Spleen (tissue), 11 donors: ENCODE measurements around the gene DNAJC7. TPM values are rescaled to one million over a fixed set of nuclear protein-coding genes. Genes with fewer than 3 reads are reported as not detected.

Source experiments
- DNase-seq: peaks from one replicate; pipeline ENCODE4 v3.0.0-alpha.2; 2020
- H3K27ac ChIP-seq, 8 donors: fragments of 200-600 bp; sonication (generic) in 7 of 8; 1 replicate in 4 of 8; 2 replicates in 4 of 8; pipeline versions ENCODE4 v1.5.0 to v1.8.0; 2016 to 2021; ENCODE audit warnings: inconsistent platforms in 4 of 8, mild to moderate bottlenecking in 4 of 8, moderate library complexity in 1 of 8
- H3K27me3 ChIP-seq, 7 donors: fragments of 200-600 bp; sonication (generic) in 6 of 7; replicated peaks in 1 of 7; 1 replicate in 4 of 7; 2 replicates in 3 of 7; pipeline versions ENCODE4 v1.5.0 to v1.8.0; 2016 to 2021; ENCODE audit warnings: inconsistent platforms in 3 of 7, mild to moderate bottlenecking in 1 of 7
- H3K36me3 ChIP-seq, 6 donors: fragments of 200-600 bp; sonication (generic) in 5 of 6; 1 replicate in 4 of 6; 2 replicates in 2 of 6; pipeline versions ENCODE4 v1.5.0 to v1.8.0; 2016 to 2021; ENCODE audit warnings: inconsistent platforms in 2 of 6
- H3K4me1 ChIP-seq, 6 donors: fragments of 200-600 bp; sonication (generic) in 5 of 6; 1 replicate in 3 of 6; 2 replicates in 3 of 6; pipeline versions ENCODE4 v1.5.0 to v1.8.0; 2016 to 2021; ENCODE audit warnings: inconsistent platforms in 3 of 6
- H3K4me3 ChIP-seq, 8 donors: fragments of 200-600 bp; sonication (generic) in 7 of 8; 1 replicate in 4 of 8; 2 replicates in 4 of 8; pipeline versions ENCODE4 v1.5.0 to v1.8.0; 2016 to 2021; ENCODE audit warnings: inconsistent platforms in 4 of 8, mild to moderate bottlenecking in 4 of 8, moderate library complexity in 2 of 8
- H3K9me3 ChIP-seq, 8 donors: fragments of 200-600 bp; sonication (generic) in 7 of 8; 1 replicate in 4 of 8; 2 replicates in 4 of 8; pipeline versions ENCODE4 v1.5.0 to v1.8.0; 2016 to 2021; ENCODE audit warnings: inconsistent platforms in 4 of 8
- CTCF ChIP-seq, 11 experiments: fragments of 200-600 bp in 7 of 11; fragments of 450-650 bp in 4 of 11; sonication (generic) in 4 of 11; IDR thresholded peaks in 8 of 11; conservative IDR thresholded peaks in 3 of 11; 1 replicate in 7 of 11; 2 replicates in 4 of 11; pipeline versions ENCODE4 v1.4.0 to v1.8.0; 2016 to 2021; ENCODE audit warnings: antibody characterized with exemption in 11 of 11, inconsistent platforms in 4 of 11, mild to moderate bottlenecking in 1 of 11
- POLR2A ChIP-seq, 3 donors: fragments of 450-650 bp; IDR thresholded peaks; one replicate each; pipeline ENCODE4 v1.5.1; 2017; ENCODE audit warnings: antibody characterized with exemption in 3 of 3, mild to moderate bottlenecking in 1 of 3
- POLR2AphosphoS5 ChIP-seq, 3 donors: sonication (generic); formaldehyde crosslinking; IDR thresholded peaks; one replicate each; pipeline ENCODE4 v1.5.1; 2017; ENCODE audit warnings: antibody characterized with exemption in 3 of 3
- WGBS, 5 donors: extraction: QIAGEN DNeasy Blood & Tissue Kit in 3 of 5; methylation state at CpG; one replicate each; pipeline versions ENCODE4 v1.1.5 to v1.1.7; 2013 to 2018; 5-methylcytosine and 5-hydroxymethylcytosine counted together
- intact Hi-C: fragments of 100-400 bp; cut with DNase I; formaldehyde crosslinking; loops from one replicate; pipeline ENCODE4 v1.15.0; 2023; ENCODE audit warnings: low total_unique reads
- polyA plus RNA-seq, 3 donors: library from polyadenylated mRNA; stranded (reverse); fragments of 200-250 nt; gene quantifications; one replicate each; pipeline ENCODE4 v1.2.1, GENCODE V29; 2013
- total RNA-seq, 7 donors: library from RNA; depleted of rRNA in 3 of 7; stranded (reverse); fragments of >200 nt in 3 of 7; fragmentation: NEBNext Ultra II Directional in 4 of 7; extraction: Animal tissue kit (Norgen Biotek cat#: 25700) in 4 of 7; gene quantifications; one replicate each; pipeline versions ENCODE4 v1.1.0 to v1.2.1, GENCODE V29; 2016 to 2021
- donor health status: healthy with polysubstance abuse.
- donor health status: DM: no; HTN: no; CAD: no; lungs with moderate emphysema.
- donor health status: DM: no; HTN: no; CAD: no.
- donor health status: Bipolar disorder and iron deficiency.
- donor health status: healthy.
- donor health status: DM: no; HTN: no; CAD: no.
- donor health status: DM: yes; HTN: yes; CAD: no.

Gene DNAJC7
- total and polyA plus RNA-seq, 10 donors = 60.6 to 108 (median 79.2) TPM

- no peak for DNase-seq
- intact Hi-C loops = no loop called here
- no peaks in the 10 kb centered on the region for H3K9me3 ChIP-seq
- no peak overlapping the region for H3K27ac ChIP-seq
- H3K27me3 ChIP-seq = no peaks in the 10 kb centered on the region
- peaks cover 2 to 63% (median 35%) of the 10 kb centered on the region in 6 donors for H3K4me1 ChIP-seq
- 38 to 46% (median 41%) methylated on average over 2 of the region's 2 CpGs for WGBS, 5 donors
- TF ChIP-seq CTCF (IDR thresholded peaks at IDR 0.05 in 8 of 11, conservative IDR thresholded peaks at IDR 0.05 in 3 of 11) = no peak
- TF ChIP-seq POLR2AphosphoS5 (IDR thresholded peaks at IDR 0.05) = no peak
- no peak for TF ChIP-seq POLR2A (IDR thresholded peaks at IDR 0.05)
- peaks cover 2 to 100% (median 84%) of the 10 kb centered on the region in 6 donors for H3K36me3 ChIP-seq
- no peak overlapping the region for H3K4me3 ChIP-seq
Observed at GRCh38 chr17:41998497-41998896, 18.7 kb downstream of the DNAJC7 start.

GRCh38 chr17:41996855-41997164 is 20.4 kb downstream of the DNAJC7 start:
- H3K27ac ChIP-seq = peak overlapping the region in 6 of 8 donors; percentile 46 to 75 (median 58)
- WGBS, 5 donors = 78 to 98% (median 85%) methylated on average over 2 of the region's 2 CpGs
- no peaks in the 10 kb centered on the region for H3K27me3 ChIP-seq
- peaks cover 0 to 46% (median 20%) of the 10 kb centered on the region in 6 donors for H3K4me1 ChIP-seq
- intact Hi-C loops = no loop called here
- TF ChIP-seq POLR2A (IDR thresholded peaks at IDR 0.05) (no peak), CTCF (IDR thresholded peaks at IDR 0.05 in 8 of 11, conservative IDR thresholded peaks at IDR 0.05 in 3 of 11) (no peak), POLR2AphosphoS5 (IDR thresholded peaks at IDR 0.05) (no peak)
- no peaks in the 10 kb centered on the region for H3K9me3 ChIP-seq
- H3K36me3 ChIP-seq = peaks cover 2 to 100% (median 91%) of the 10 kb centered on the region in 6 donors
- DNase-seq = no peak
- H3K4me3 ChIP-seq = no peak overlapping the region

- H3K36me3 ChIP-seq = peaks cover 5 to 100% (median 98%) of the 10 kb centered on the region in 6 donors
- intact Hi-C loops = no loop called here
- TF ChIP-seq POLR2A (IDR thresholded peaks at IDR 0.05) = no peak
- no peak overlapping the region for H3K4me3 ChIP-seq
- H3K9me3 ChIP-seq = no peaks in the 10 kb centered on the region
- H3K4me1 ChIP-seq = peaks cover 0 to 23% (median 8%) of the 10 kb centered on the region in 6 donors
- H3K27ac ChIP-seq = peak overlapping the region in 1 of 8 donors; percentile 4
- no peak for DNase-seq
- H3K27me3 ChIP-seq = no peaks in the 10 kb centered on the region
- whole genome bisulfite sequencing, 5 donors = 86 to 95% (median 89%) methylated on average over 3 of the region's 3 CpGs
Observed at GRCh38 chr17:41992576-41992975, 24.7 kb downstream of the DNAJC7 start.

- Histone ChIP-seq H3K27ac (no peak overlapping the region), H3K9me3 (no peaks in the 10 kb centered on the region), H3K4me1 (peaks cover 0 to 2% (median 0%) of the 10 kb centered on the region in 6 donors), H3K27me3 (no peaks in the 10 kb centered on the region), H3K4me3 (no peak overlapping the region), H3K36me3 (peaks cover 7 to 100% (median 96%) of the 10 kb centered on the region in 6 donors)
- TF ChIP-seq POLR2A (IDR thresholded peaks at IDR 0.05) (no peak), POLR2AphosphoS5 (IDR thresholded peaks at IDR 0.05) (no peak), CTCF (IDR thresholded peaks at IDR 0.05 in 8 of 11, conservative IDR thresholded peaks at IDR 0.05 in 3 of 11) (no peak)
- DNase-seq = no peak
- intact Hi-C loops = no loop called here
- WGBS, 5 donors = 78 to 98% (median 95%) methylated on average over 5 of the region's 5 CpGs
Observed at GRCh38 chr17:41989702-41990419, 27.4 kb downstream of the DNAJC7 start.
